ENCODE data around the gene BRAF.
"Not testable (repeated sequence)": the region's sequence is repeated elsewhere in the genome, so short reads cannot be mapped to it uniquely, and the experiment has no call there.

Gene BRAF

GRCh38 chr7:140873434-140873833 is 51.3 kb downstream of the BRAF start:
- DNase-seq, result no peak

GRCh38 chr7:140870003-140870402 is 54.7 kb downstream of the BRAF start:
- DNase-seq, result no peak

- no peak for DNase-seq
Measured at GRCh38 chr7:140869430-140869829, 55.3 kb downstream of the BRAF start.

GRCh38 chr7:140867467-140868462 is 57.0 kb downstream of the BRAF start:
- no peak for DNase-seq

- no peak for DNase-seq
Measured at GRCh38 chr7:140866926-140867325, 57.8 kb downstream of the BRAF start.

GRCh38 chr7:140864732-140865131 is 60.0 kb downstream of the BRAF start:
- no peak for DNase-seq

GRCh38 chr7:140863867-140864266 is 60.9 kb downstream of the BRAF start:
- DNase-seq, result no peak

- no peak for DNase-seq
Measured at GRCh38 chr7:140863184-140863583, 61.5 kb downstream of the BRAF start.

GRCh38 chr7:140857048-140857447 is 67.7 kb downstream of the BRAF start:
- no peak for DNase-seq

GRCh38 chr7:140841166-140841715 is 83.5 kb downstream of the BRAF start:
- no peak for DNase-seq

- DNase-seq, result no peak
Measured at GRCh38 chr7:140831724-140832123, 93.0 kb downstream of the BRAF start.

GRCh38 chr7:140829720-140830119 is 95.0 kb downstream of the BRAF start:
- no peak for DNase-seq

GRCh38 chr7:140828741-140829140 is 96.0 kb downstream of the BRAF start:
- no peak for DNase-seq

GRCh38 chr7:140817383-140817782 is 107.3 kb downstream of the BRAF start:
- DNase-seq, result not testable (repeated sequence)

- peak; percentile 66 for DNase-seq
Measured at GRCh38 chr7:140810830-140811556, 113.7 kb downstream of the BRAF start.

GRCh38 chr7:140810385-140810784 is 114.3 kb downstream of the BRAF start:
- no peak for DNase-seq

GRCh38 chr7:140778975-140779374 is 145.8 kb downstream of the BRAF start:
- DNase-seq, result no peak

- DNase-seq, result no peak
Measured at GRCh38 chr7:140778568-140778967, 146.2 kb downstream of the BRAF start.

- no peak for DNase-seq
Measured at GRCh38 chr7:140774371-140774770, 150.4 kb downstream of the BRAF start.

GRCh38 chr7:140773104-140773503 is 151.6 kb downstream of the BRAF start:
- no peak for DNase-seq

GRCh38 chr7:140771826-140772225 is 152.9 kb downstream of the BRAF start:
- no peak for DNase-seq

GRCh38 chr7:140769852-140770251 is 154.9 kb downstream of the BRAF start:
- DNase-seq, result no peak

GRCh38 chr7:140767418-140767817 is 157.3 kb downstream of the BRAF start:
- no peak for DNase-seq

GRCh38 chr7:140765441-140765840 is 159.3 kb downstream of the BRAF start:
- DNase-seq, result not testable (repeated sequence)

Data from NCI-H146 (cell line).